Skin of body (tissue), 2 donors: Measurements from ENCODE around the gene FAM131B. TPM values are rescaled to one million over a fixed set of nuclear protein-coding genes. Genes with fewer than 3 reads are reported as not detected.

Source experiments
- DNase-seq: peaks from one replicate; lab custom pipeline; 2025; lab: John Stamatoyannopoulos, UW
- total RNA-seq: library from RNA; depleted of rRNA; stranded (reverse); fragments of >200 nt; gene quantifications from one replicate; pipeline ENCODE4 v1.2.3, GENCODE V29; 2014

The FAM131B gene
- total RNA-seq, 1 donor from 2014 or later, result 0.59 TPM

DNA sequence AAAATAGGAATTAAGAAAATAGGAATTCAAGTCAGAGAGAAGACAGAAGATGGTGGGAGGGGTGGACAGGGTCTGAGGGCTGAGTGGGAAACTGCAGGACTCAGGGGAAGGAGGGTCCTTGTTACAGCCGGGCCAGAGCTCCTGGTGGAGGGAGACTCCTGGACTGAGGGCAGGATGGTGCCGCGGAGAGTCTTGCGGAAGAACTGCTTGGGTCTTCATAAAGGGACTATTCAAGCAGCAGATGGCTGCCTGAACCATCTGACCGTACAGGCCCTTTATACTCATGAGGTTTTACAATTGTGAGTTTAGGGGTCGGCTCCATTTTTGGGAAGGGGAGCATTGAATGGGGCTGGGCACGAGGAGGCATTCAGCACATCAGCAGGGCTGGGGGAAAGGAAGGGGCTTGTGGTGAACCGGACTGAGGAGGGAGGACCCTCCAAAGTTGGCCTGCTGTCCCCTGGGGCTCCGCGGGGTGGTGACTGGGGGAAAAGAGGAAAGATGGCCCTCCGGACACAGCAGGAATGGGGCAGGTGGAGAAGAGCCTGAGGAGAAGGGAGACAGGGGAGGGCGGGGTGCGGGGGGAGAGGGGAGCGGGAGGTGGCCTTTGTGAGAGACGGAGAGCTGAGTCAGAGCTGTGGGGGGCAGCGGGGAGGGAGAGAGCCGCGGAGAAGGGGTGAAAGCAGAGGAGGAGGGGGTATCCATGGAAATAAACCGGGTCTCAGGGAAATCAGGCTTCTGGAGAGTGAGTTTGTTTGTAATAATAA is 1.5 kb downstream of the FAM131B start:
- DNase-seq, result no peak

DNA sequence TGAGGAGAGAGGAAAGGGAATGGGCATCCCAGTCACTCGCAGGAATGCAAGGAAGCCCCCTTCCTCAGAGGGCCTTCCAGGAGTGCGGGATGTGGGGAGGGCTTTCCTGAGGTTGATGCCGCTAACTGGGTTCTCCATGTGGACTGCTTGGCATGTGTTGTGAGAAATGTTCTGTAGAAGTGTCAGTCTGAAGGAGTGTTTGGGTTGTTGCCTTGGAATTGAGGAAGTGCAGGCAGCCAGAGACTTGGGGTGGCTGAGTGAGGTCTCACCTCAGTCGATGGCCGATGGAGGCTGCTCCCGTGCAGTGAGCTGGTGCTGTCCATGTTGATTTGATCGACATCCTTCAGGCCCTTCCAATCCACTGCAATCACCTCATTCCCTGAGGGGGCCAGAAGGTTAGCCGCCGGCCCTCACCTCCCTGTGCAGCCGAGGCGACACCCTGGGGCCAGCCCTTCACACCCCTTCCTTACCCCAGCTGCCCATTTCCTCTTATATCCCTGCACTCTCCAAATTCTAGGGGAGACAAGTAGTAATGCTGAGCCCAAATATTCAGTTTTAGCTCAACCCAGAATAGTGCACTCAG is 2.7 kb downstream of the FAM131B start:
- no peak for DNase-seq

DNA sequence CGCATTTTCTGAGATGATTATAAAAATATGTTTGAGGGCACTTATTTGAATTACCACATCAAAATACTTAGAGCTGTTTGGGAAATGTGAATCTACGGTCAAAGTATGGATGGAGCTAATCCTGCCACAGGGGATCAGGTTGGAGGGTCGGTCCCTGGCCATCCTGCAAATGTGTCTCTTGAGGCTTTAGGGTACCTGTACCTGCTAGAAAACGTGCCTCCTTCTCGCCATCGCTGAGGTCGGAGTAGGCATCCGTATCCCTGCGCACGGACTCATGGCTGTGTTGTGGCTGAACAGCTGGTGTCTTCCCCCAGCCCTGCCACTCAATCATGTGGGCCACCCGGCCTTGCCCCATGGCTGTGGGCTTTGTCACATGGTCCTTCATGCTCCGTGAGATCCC is 3.9 kb downstream of the FAM131B start:
- no peak for DNase-seq

DNA sequence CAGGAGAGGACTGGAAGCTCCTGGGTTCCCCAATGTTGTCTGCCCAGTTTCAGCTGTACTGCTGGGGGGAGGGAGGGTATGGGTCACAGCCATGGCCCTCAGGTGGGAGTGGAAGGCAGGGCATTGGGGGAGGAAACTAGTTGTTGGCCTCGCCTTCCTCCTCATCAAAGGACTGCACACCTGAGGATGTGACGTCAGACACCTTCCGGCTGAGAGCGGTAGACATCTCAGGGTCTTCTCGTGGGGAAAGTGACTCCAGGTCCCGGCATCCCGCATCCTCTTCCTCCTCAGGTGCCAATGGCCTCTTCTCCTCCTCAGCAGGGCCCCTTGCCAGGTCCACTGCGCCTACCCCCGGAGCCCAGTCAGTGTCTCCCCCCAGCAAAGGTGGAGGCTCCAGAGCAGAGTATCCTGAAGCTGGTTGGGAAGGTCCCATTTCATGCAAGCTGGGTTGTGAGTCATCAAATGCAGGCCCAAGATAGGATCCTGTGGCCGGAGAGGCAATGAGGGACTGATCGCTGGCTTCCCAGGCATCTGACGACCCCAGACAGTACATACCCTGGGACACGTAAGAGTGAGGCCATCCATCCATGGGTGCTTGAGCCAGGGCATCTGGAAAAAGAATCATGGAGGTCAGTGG is 6.0 kb downstream of the FAM131B start:
- DNase-seq, result no peak

DNA sequence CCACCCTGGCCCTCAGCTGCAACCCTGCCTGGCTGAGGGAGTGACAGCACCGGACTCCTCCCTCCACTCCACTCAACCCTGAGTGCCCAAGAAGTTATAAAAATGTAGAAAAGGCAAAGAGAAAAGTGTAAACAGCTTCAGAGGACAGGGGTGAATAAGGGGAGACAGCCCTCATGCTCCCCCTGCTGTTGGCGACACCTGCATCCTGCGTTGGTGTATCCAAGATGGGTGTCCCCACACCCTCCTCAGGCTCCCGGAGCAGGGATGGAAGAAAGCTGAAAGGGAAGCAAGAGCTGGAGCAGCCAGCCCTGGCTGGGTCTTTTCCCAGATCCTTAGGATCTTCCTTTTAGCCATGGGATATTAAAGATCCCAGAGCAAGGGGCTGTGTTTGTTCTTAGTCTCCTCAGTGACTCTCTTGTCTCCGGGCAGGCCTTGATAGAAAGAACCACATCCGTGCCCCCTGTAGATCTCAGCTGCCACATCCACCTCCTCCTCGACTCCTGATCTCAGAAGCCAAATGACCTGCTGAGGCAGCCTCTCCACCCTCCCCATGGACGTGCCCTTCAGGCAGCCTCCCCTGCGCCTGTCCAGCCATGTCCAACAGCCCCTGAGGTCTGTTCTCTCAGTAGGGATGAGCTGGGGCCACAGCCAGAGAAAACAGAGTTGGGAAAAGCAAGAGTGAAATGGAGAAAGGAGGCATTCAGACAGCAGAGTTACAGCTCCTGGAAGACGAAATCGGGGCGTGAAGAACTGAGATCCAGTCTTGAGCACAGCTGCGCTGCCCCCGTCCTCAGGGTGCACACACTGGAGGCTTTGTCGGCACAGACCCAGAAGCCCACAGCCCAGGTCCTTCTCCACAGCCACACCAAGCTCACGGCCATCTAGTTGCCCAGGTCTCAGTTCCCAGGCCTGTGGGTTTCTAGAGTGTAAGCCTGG is 6.8 kb downstream of the FAM131B start:
- no peak for DNase-seq

DNA sequence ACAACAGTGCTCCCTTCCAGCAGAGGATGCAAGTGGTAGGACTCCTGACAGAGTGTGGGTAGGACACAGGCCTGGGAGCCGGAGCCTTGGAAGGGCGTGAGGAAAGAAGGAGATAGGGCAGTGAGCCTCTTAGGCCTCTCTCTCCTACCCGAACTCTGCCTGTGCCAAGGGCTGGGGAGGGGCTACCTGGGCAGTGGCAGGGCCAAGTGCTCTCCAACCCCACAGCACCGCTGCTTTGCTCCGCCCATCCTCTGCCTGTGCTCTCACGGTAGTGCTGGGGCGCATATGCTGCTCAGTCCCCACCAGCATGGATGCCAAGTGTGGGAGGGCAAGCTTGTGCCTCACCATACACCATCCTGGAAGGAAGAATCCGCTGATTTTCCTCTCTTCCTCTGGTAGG is 7.5 kb downstream of the FAM131B start:
- no peak for DNase-seq

DNA sequence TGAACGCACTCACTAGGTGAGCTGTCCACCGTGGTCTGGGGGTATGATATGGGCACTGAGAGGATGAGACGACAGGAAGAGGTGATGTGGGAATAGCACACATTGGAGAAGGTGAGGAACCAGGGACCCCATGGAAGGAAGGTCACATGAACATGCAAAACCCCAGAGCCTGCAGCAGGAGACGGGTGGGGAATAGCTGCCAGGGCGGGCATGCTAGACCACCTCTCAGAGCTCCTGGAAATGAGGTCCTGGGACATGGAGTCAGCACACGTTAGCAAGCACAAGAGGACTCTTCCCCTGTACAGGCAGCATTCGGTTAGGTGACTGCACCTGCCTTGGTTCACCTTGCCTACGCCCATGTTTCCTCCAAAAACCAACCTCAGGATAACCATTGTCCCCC is 8.1 kb downstream of the FAM131B start:
- no peak for DNase-seq

DNA sequence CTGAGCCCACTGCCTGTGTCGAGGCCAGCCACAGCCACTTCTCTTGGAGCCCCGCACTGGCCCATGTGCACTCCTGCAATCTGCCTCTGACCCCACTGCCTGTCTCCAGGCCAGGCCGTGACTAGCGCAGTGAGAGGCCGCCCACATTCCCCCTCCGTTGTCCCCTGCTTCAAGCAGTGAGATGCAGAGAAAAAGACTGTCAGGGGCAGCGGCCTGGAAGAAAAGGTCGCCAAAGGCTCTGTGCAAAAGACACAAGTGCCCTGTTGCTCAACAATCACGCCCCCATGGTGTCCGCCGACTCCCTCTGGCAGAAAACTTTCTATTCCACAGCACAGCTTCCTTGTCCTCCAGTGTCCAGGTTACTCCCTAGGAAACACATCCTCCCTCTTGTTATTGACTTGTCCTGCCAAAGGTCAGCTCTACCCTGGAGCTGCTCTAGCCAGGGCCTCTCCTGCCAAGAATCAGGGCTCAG is 9.9 kb downstream of the FAM131B start:
- no peak for DNase-seq

DNA sequence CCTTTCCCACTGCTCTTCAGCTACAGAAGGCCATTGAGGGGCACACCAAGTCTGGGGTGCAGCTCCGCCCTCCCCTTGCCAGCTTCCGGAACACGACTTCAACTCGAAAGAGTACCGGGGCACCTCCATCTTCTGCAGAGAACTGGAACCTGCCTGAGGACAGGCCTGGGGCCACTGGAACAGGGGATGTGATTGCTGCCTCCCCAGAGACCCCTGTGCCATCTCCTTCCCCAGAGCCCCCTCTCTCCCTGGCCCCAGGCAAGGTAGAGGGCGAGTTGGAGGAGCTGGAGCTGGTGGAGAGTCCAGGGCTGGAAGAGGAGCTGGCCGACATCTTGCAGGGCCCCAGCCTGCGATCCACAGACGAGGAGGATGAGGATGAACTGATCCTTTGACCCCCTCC is 10.9 kb downstream of the FAM131B start:
- no peak for DNase-seq

DNA sequence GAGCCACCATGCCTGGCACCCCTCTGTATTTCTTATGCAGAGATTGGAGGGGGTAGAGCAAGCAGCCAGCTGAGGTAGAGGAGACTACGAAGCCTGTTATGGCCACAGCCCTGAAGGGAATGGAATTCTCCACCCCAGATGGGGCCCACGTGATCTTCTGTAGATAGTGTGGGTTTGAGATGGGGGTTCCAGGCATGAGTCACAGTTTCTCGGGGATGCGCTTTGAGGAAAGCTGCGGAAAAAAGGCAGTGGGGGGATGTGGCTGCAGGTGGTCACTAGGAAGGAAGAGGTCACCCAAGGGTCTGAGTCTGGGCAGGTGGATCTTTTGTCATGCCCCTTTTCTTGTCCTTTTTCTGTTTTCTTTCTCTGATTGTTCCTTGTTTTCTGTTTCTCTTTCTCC is 11.5 kb downstream of the FAM131B start:
- DNase-seq, result no peak

DNA sequence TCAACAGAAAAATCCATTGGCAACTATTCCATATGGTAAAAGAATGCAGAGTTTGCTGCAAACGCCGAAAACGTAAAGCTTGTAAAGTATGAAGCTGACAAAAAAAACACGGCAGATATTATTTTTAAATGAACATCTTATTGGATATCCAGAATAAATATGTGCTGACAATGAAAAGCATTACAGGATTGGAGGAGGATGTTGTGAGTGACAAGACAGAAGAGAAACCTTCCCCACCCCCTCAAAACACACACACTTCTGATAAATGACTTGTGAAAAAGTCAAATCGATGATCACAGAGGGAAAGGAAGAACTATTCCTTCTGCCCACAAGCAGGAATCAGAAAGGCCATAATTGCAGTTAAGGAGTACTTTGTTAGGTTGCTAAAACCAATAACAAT is 14.6 kb downstream of the FAM131B start:
- DNase-seq, result no peak

DNA sequence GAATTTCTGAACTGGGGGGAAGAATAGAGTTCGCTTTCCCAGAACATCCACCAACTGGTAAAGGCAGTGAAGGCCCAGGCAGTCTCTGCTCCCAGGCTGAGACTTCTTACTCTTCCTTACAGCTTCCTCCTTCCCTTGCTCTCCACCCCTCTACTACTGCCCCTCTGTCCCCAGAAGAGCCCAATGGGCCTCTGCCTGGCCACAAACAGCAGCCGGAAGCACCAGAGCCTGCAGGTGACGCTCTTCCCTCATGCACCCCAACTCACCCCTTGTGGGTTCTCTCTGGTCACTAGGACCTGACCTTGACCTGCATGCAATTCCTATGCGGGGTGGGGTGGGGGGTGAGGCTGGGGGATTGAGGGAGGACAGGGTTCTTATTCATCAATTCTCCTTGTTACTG is 16.5 kb downstream of the FAM131B start:
- DNase-seq, result no peak

DNA sequence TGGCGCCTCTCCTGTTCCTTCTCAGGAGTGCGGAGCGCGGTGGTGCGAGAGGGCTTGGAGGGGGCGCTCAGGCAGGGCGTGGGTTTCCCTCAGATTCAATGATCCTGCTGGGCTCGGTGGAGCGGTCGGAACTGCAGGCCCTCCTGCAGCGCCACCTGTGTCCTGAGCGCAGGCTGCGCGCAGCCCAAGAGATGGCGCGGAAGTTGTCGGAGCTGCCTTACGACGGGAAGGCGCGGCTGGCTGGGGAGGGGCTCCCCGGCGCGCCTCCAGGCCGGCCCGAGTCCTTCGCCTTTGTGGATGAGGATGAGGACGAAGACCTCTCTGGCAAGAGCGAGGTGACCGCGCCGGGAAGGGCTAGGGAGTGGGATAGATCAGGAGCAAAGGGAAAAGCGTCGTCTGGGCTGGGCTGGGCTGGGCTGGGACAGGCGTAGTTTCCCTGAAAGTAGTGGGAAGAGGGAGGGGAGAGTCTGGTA is 17.0 kb downstream of the FAM131B start:
- no peak for DNase-seq

DNA sequence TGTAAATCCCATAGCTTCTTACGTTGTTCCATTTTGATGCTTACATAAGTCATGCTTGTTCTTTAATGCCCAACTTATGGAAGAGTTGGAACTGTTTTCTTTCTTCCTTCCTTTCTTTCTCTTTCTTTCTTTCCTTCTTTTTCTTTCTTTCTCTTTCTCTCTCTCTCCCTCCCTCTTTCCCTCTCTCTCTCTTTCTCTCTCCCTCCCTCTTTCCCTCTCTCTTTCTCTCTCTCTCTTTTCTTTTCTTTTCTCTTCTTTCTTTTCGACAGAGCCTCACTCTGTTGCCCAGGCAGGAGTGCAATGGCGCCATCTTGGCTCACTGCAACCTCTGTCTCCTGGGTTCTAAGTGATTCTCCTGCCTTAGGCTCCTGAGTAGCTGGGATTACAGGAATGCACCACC is 18.9 kb downstream of the FAM131B start:
- DNase-seq, result no peak

DNA sequence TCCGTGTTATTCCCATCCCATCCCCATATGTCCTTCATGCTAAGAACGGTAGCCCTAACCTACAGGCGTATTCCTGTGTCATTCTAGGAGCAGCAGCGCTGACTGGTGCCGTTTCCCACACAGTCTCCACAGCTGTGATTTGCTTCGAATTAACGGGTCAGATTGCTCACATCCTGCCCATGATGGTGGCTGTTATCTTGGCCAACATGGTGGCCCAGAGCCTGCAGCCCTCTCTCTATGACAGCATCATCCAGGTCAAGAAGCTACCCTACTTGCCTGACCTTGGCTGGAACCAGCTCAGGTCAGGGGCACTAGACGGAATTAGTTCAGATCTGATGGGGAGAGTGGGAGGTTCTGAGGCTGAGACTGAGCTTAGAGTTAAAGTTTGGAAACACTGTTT is 20.7 kb downstream of the FAM131B start:
- no peak for DNase-seq

DNA sequence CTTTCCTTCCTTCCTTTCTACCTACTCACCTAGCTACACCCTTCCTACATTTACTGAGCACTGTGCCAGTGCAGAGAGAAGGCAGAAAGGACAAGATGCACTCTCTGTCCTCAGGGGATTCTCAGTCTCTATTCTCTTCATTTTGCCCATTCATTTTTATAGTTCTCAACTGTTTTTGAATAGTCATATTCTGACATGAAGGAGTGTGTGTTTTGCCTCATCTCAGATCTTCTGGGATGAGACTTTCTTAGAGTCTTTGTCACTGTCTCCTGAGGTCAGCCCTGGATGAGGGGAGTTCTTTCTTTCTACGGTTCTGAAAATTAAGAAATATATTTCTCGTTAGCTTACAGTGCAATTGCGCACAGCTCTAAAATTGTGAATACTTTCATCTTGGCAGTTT is 25.3 kb downstream of the FAM131B start:
- no peak for DNase-seq

DNA sequence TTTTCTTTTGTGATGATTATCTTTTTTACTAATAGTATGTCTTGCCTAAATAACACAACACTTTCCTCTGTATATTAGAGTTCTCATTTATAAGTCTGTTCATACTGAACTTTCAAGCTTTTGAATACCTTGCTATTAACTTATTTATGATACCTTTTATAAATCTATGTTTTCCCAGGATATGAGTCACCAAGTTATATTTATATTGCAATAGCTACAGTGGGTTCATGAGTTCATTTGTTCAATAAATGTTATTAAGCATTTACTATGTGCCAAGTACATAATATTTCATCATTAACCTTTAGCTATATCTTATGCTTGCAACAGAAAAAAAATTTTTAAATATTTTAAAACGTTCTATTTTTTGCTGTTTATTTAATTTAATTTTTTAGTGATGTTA is 28.3 kb downstream of the FAM131B start:
- no peak for DNase-seq

DNA sequence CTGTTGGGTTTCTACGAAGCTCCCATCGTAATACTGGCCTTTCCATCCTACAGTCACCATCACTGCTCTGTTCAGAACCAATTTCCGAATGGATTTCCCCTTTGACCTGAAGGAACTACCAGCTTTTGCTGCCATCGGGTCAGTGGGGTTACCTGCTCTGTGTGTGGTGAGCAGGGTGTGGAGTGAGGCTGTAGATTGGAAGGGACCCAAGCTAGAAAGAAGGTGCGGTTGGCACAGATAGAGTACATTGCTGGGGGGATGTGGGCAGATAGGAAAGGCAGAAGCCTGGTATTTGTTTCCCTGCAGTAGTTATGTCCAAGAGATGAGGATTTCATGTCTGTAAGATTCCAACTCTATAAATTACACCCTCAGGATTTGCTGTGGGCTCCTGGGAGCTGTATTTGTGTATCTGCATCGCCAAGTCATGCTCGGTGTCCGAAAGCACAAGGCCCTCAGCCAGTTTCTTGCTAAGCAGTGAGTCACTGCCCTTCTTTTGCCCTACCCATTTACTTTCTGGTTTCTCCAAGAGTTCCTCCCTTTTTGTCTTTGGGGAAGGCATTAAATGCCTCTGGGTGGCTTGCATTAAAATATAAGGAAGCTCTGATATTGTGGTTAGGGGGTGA is 31.2 kb downstream of the FAM131B start:
- no peak for DNase-seq

DNA sequence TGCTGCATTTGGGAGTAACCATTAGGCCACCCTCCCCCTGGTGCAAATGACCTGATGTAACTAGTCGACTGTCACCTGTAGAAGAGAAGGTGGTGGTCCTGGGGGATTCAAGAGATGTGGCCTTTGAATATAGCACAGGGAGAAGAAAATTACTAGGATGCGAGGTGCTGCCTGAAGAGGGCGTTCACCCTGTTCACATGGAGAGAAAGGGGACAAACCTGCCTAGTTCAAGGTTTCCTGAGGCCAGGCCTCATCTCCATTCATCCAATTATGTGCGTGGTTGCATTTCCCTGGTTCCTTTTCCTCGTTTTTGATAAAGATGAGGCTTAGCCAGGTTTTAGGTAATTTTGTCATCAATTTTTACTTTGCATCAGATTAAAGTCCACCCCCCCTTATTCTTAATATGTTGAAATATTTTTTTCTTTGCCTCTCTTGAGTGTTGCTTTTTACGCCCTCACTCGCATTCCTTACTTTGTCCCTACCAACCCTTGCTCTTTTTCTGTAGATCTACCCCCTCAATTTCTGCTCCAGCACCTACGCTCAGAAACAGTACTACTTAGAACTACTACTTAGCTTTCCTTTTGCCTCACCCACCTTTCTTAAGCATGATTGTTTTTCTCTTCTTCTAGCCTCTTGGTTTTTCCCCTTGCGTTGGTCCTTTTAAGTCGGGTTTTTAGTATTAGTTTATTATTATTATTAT is 32.9 kb downstream of the FAM131B start:
- no peak for DNase-seq

DNA sequence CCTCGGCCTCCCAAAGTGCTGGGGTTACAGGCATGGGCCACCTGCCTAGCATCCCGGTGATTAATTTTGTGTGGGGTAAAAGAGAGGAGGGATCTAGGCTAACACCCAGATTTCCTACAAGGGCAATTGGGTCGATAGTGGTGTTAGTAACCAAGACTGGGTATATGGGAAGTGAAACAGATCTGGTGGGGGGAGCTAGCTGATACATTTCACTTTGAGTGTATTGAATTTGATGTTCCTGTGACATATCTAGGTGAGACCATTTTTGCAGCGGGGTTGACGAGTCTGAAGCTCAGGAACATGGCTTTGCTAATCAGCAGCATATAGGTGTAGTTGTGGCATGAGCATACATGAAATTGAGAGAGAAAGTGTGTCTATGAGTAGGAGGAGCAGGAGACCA is 34.6 kb downstream of the FAM131B start:
- no peak for DNase-seq

DNA sequence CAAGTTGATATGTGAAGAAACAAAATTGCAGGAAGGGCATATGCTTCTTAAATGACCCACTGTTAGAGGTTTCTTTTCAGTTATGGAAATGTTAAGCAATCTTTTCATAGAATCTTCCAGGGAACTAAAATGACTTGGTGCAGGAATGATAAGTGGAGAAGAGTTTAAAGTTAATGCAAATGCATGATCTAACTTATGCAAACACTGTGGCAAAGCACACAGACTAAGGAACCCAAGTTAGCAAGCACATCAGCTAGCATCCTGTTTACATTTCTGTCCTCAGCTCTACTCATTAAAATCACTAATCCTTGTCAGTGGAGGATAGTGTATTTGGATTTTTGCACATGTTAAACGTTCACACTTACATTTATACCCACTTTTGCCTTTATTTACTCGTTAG is 37.3 kb downstream of the FAM131B start:
- no peak for DNase-seq
